HEK293T (cell line): ENCODE measurements around the gene IGF2BP2.

Experiments
- ARNT ChIP-seq: fragments of 450-650 bp; IDR thresholded peaks from 2 replicates; pipeline ENCODE4 v1.6.1; 2017; ENCODE audit warnings: mild to moderate bottlenecking
- BHLHE40 ChIP-seq: fragments of 450-650 bp; IDR thresholded peaks from 2 replicates; pipeline ENCODE4 v1.6.1; 2016; ENCODE audit warnings: mild to moderate bottlenecking, moderate library complexity, borderline replicate concordance
- FOXM1 ChIP-seq: fragments of 450-650 bp; IDR thresholded peaks from 2 replicates; pipeline ENCODE4 v1.6.1; 2017; ENCODE audit warnings: mild to moderate bottlenecking, borderline replicate concordance
- SP1 ChIP-seq: fragments of 450-650 bp; IDR thresholded peaks from 2 replicates; pipeline ENCODE4 v1.6.1; 2017
- SUZ12 ChIP-seq: fragments of 450-650 bp; IDR thresholded peaks from 2 replicates; pipeline ENCODE4 v1.6.1; 2016; ENCODE audit warnings: mild to moderate bottlenecking
- TARDBP ChIP-seq: fragments of 450-650 bp; IDR thresholded peaks from 2 replicates; pipeline ENCODE4 v1.6.1; 2016

DNA sequence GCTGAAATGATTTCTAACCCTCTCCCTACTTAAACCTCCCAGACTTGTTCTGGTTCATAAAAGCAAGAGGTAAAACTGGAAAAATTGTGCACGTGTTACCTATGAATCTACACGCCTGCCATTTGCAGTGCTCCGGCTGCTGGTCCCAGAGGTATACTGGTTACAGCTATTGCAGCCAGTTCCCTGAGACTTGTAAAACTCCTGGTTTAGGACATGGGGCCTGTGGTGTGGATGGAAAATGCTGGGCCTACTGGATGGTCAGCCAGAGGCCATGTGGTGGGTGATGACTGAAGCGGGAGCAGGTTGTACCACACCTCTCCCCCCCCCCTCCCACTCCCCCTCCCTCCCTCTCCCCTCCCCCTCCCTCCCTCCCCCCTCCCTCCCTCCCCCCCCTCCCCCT, 193.7 kb downstream of the IGF2BP2 start:
- TF ChIP-seq SUZ12 (no peak), TARDBP (no peak), ARNT (no peak), SP1 (no peak), FOXM1 (no peak), BHLHE40 (no peak)
